H1 (cell line): ENCODE measurements around the gene WDR19. TPM values are rescaled to one million over a fixed set of nuclear protein-coding genes. Genes with fewer than 3 reads are reported as not detected.

ENCODE experiments used
- BCL11A ChIP-seq, 2 experiments: IDR thresholded peaks; one replicate each; pipeline ENCODE4 v1.6.1; 2011; ENCODE audit warnings: low read depth in 2 of 2, low read length in 2 of 2, mild to moderate bottlenecking in 2 of 2
- CHD7 ChIP-seq: fragments of 300-600 bp; sonication (generic); IDR thresholded peaks from 2 replicates; pipeline ENCODE4 v1.7.1; 2012; ENCODE audit warnings: low read length, moderate library complexity, mild to moderate bottlenecking, inconsistent platforms; ENCODE audit not compliant: insufficient replicate concordance
- EGR1 ChIP-seq: IDR thresholded peaks from 2 replicates; pipeline ENCODE4 v1.6.1; 2011; ENCODE audit warnings: low read depth, low read length, borderline replicate concordance
- MAX ChIP-seq: IDR thresholded peaks from 2 replicates; pipeline ENCODE4 v1.6.1; 2012; ENCODE audit warnings: inconsistent platforms
- RNF2 ChIP-seq: fragments of 200-900, 300-1000 bp; sonication (generic); IDR thresholded peaks from 2 replicates; pipeline ENCODE4 v1.7.1; 2016; ENCODE audit warnings: borderline replicate concordance, low read depth, mild to moderate bottlenecking, antibody characterized with exemption, low read length; ENCODE audit not compliant: poor library complexity, severe bottlenecking; ENCODE audit errors: missing control alignments
- TBP ChIP-seq: IDR thresholded peaks from 2 replicates; pipeline ENCODE4 v1.6.1; 2011; ENCODE audit warnings: low read depth, low read length, improper control_type of control experiment
- polyA plus RNA-seq, 7 experiments: library from polyadenylated mRNA; depleted of rRNA in 3 of 7; stranded (reverse) in 5 of 7; unstranded in 2 of 7; fragments of >200 nt in 5 of 7; fragments of 200-250 nt in 2 of 7; gene quantifications; 1 replicate in 5 of 7; 2 replicates in 1 of 7; 4 replicates in 1 of 7; pipeline versions ENCODE4 v1.2.1 to v1.2.3, GENCODE V29; 2011 to 2013; ENCODE audit warnings: missing spikeins in 2 of 7, mixed read lengths in 2 of 7
- total RNA-seq: library from RNA; stranded (reverse); fragmentation: NEBNext Ultra II Directional; extraction: Animal tissue kit (Norgen Biotek cat#: 25700); gene quantifications from 2 replicates; pipeline ENCODE4 v1.2.1, GENCODE V29; 2021

Gene WDR19
- total and polyA plus RNA-seq, 2 of the 8 experiments (the other 6 are each of a cell fraction or from before 2014, with no cell fraction given): 22.2 to 23.3 TPM

GRCh38 chr4:39287223-39287622, 104.9 kb downstream of the WDR19 start (continued):
- TF ChIP-seq CHD7 (no peak), MAX (no peak), RNF2 (no peak), BCL11A (IDR thresholded peaks at IDR 0.05; ENCODE audit: low read depth in 2 of 2, low read length in 2 of 2) (no peak), TBP (no peak), EGR1 (no peak)
